ENCODE data around the gene FAM3A. TPM values are rescaled to one million over a fixed set of nuclear protein-coding genes. Genes with fewer than 3 reads are reported as not detected.

Gene FAM3A
- total and polyA plus RNA-seq, 3 donors from 2014 or later, result 24.0 to 41.1 (median 24.7) TPM

DNA sequence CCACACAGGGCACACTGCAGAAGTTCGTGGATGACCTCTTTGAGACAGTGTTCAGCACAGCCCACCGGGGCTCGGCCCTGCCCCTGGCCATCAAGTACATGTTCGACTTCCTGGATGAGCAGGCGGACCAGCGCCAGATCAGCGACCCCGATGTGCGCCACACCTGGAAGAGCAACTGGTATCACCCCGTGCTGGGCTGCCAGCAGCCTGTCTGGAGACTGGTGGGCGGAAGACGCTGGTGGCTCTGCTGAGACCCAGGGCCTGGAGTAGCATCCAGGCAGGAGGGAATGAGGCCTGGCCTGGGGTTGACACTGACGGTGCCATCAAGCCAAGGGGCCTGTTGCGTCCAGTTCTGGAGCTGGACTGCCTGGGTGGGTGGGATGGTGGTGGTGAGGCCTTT lies 45.6 kb downstream of the FAM3A start:
- DNase-seq, result no peak
- Histone ChIP-seq H3K4me3 (no peak overlapping the region), H3K9me3 (no peaks in the 10 kb centered on the region), H3K36me3 (ENCODE audit: low read depth, missing control alignments) (no peaks in the 10 kb centered on the region), H3K4me1 (no peaks in the 10 kb centered on the region), H3K27me3 (no peaks in the 10 kb centered on the region), H3K27ac (no peak overlapping the region)
- TF ChIP-seq POLR2A (IDR thresholded peaks at IDR 0.05), result no peak
- TF ChIP-seq, protein P1, sequence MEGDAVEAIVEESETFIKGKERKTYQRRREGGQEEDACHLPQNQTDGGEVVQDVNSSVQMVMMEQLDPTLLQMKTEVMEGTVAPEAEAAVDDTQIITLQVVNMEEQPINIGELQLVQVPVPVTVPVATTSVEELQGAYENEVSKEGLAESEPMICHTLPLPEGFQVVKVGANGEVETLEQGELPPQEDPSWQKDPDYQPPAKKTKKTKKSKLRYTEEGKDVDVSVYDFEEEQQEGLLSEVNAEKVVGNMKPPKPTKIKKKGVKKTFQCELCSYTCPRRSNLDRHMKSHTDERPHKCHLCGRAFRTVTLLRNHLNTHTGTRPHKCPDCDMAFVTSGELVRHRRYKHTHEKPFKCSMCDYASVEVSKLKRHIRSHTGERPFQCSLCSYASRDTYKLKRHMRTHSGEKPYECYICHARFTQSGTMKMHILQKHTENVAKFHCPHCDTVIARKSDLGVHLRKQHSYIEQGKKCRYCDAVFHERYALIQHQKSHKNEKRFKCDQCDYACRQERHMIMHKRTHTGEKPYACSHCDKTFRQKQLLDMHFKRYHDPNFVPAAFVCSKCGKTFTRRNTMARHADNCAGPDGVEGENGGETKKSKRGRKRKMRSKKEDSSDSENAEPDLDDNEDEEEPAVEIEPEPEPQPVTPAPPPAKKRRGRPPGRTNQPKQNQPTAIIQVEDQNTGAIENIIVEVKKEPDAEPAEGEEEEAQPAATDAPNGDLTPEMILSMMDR (IDR thresholded peaks at IDR 0.05), result no peak
- intact Hi-C loops (cut with DNase I; ENCODE audit: low total_unique reads), result no loop called here
- 88% methylated on average over 11 of the region's 14 CpGs; no CpG with 5 or more reads in 1 of the 2 donors for WGBS, 2 donors

GRCh38 chrX:154469880-154470279 lies 46.2 kb downstream of the FAM3A start:
- H3K27me3 ChIP-seq, result no peaks in the 10 kb centered on the region
- no peak overlapping the region for H3K27ac ChIP-seq
- WGBS, 2 donors, result 88 to 100% methylated on average over 2 to 14 of the region's 18 CpGs

GRCh38 chrX:154469114-154469513 lies 46.9 kb downstream of the FAM3A start:
- no peaks in the 10 kb centered on the region for H3K36me3 ChIP-seq (ENCODE audit: low read depth, missing control alignments)

More at GRCh38 chrX:154469880-154470279, 46.2 kb downstream of the FAM3A start:
- DNase-seq, result no peak
- TF ChIP-seq, protein P1 (IDR thresholded peaks at IDR 0.05), result no peak
- no peak for TF ChIP-seq POLR2A (IDR thresholded peaks at IDR 0.05)
- H3K9me3 ChIP-seq, result no peaks in the 10 kb centered on the region
- H3K4me3 ChIP-seq, result no peak overlapping the region
- H3K36me3 ChIP-seq (ENCODE audit: low read depth, missing control alignments), result no peaks in the 10 kb centered on the region
- intact Hi-C loops (cut with DNase I; ENCODE audit: low total_unique reads), result no loop called here
- no peaks in the 10 kb centered on the region for H3K4me1 ChIP-seq

DNA sequence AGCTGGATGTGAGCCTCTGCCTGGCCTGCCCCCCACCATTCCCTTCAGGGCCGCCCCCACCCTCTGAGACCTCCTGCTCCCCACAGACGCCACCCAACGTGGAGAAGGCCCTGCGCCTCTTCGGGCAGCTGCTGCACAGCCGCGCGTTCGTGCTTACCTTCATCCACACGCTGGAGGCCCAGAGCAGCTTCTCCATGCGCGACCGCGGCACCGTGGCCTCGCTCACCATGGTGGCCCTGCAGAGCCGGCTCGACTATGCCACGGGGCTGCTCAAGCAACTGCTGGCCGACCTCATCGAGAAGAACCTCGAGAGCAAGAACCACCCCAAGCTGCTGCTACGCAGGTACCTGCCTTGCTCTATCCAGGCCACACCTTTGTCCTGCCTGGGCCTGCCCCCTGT lies 47.8 kb downstream of the FAM3A start:
- WGBS, 2 donors, result 90% methylated on average over 14 of the region's 23 CpGs; no CpG with 5 or more reads in 1 of the 2 donors
- TF ChIP-seq, protein P1 (IDR thresholded peaks at IDR 0.05), result no peak
- no peak for TF ChIP-seq POLR2A (IDR thresholded peaks at IDR 0.05)
- Histone ChIP-seq H3K4me1 (no peaks in the 10 kb centered on the region), H3K27me3 (no peaks in the 10 kb centered on the region), H3K36me3 (ENCODE audit: low read depth, missing control alignments) (no peaks in the 10 kb centered on the region), H3K9me3 (no peaks in the 10 kb centered on the region), H3K27ac (no peak overlapping the region), H3K4me3 (no peak overlapping the region)
- DNase-seq, result no peak
- intact Hi-C loops (cut with DNase I; ENCODE audit: low total_unique reads), result no loop called here

More at GRCh38 chrX:154469114-154469513, 46.9 kb downstream of the FAM3A start:
- no peak overlapping the region for H3K4me3 ChIP-seq
- 70% methylated on average over 5 of the region's 9 CpGs; no CpG with 5 or more reads in 1 of the 2 donors for WGBS, 2 donors
- H3K9me3 ChIP-seq, result no peaks in the 10 kb centered on the region
- no peaks in the 10 kb centered on the region for H3K4me1 ChIP-seq
- no peak overlapping the region for H3K27ac ChIP-seq
- no peaks in the 10 kb centered on the region for H3K27me3 ChIP-seq
- intact Hi-C loops (cut with DNase I; ENCODE audit: low total_unique reads), result no loop called here
- no peak for DNase-seq
- TF ChIP-seq, protein P1 (IDR thresholded peaks at IDR 0.05), result no peak
- no peak for TF ChIP-seq POLR2A (IDR thresholded peaks at IDR 0.05)

DNA sequence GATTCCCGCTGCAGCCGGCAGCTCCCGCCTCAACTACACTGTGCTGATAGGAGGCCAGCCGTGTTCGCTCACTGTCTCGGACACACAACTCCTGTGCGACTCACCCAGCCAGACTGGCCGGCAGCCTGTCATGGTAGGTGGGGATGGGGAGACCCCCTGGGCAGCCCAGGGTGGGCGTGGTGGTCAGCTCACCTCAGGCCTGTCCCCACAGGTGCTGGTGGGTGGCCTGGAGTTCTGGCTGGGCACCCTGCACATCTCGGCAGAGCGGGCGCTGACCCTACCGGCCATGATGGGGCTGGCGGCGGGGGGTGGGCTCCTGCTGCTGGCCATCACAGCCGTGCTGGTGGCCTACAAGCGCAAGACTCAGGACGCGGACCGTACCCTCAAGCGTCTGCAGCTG lies 48.5 kb downstream of the FAM3A start:
- Histone ChIP-seq H3K4me1 (no peaks in the 10 kb centered on the region), H3K4me3 (no peak overlapping the region), H3K27me3 (no peaks in the 10 kb centered on the region), H3K27ac (no peak overlapping the region), H3K9me3 (no peaks in the 10 kb centered on the region), H3K36me3 (ENCODE audit: low read depth, missing control alignments) (no peaks in the 10 kb centered on the region)
- TF ChIP-seq, protein P1 (IDR thresholded peaks at IDR 0.05), result no peak
- TF ChIP-seq POLR2A (IDR thresholded peaks at IDR 0.05), result no peak
- intact Hi-C loops (cut with DNase I; ENCODE audit: low total_unique reads), result no loop called here
- DNase-seq, result no peak
- 84% methylated on average over 6 of the region's 21 CpGs; no CpG with 5 or more reads in 1 of the 2 donors for WGBS, 2 donors

All from testis (tissue), 3 donors.